Measurements from ENCODE around the gene AKT1.
"Not testable (repeated sequence)": the region's sequence is repeated elsewhere in the genome, so short reads cannot be mapped to it uniquely, and the experiment has no call there.

AKT1 gene

DNA sequence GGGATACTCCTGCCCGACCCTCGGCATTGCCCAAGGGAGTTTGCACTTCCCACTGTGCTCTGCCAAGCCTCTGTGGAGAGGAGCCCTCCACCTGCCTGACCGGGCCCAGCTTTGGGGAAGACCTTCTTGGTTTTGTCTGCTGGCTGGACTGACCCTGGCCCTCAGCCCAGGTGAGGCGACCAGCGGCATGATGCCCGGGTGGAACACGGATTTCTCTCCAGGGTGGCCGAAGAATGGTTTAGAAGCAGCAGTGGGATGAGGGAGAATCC is 21.0 kb upstream of the AKT1 start:
- no peak for DNase-seq (ENCODE audit: low read depth)
- TF ChIP-seq, protein P1, sequence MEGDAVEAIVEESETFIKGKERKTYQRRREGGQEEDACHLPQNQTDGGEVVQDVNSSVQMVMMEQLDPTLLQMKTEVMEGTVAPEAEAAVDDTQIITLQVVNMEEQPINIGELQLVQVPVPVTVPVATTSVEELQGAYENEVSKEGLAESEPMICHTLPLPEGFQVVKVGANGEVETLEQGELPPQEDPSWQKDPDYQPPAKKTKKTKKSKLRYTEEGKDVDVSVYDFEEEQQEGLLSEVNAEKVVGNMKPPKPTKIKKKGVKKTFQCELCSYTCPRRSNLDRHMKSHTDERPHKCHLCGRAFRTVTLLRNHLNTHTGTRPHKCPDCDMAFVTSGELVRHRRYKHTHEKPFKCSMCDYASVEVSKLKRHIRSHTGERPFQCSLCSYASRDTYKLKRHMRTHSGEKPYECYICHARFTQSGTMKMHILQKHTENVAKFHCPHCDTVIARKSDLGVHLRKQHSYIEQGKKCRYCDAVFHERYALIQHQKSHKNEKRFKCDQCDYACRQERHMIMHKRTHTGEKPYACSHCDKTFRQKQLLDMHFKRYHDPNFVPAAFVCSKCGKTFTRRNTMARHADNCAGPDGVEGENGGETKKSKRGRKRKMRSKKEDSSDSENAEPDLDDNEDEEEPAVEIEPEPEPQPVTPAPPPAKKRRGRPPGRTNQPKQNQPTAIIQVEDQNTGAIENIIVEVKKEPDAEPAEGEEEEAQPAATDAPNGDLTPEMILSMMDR (IDR thresholded peaks at IDR 0.05; ENCODE audit: control insufficient read depth, extremely low read depth, insufficient read depth): no peak
- peak overlapping the region; percentile 87 for H3K4me3 ChIP-seq (ENCODE audit: low read depth, low read length)

DNA sequence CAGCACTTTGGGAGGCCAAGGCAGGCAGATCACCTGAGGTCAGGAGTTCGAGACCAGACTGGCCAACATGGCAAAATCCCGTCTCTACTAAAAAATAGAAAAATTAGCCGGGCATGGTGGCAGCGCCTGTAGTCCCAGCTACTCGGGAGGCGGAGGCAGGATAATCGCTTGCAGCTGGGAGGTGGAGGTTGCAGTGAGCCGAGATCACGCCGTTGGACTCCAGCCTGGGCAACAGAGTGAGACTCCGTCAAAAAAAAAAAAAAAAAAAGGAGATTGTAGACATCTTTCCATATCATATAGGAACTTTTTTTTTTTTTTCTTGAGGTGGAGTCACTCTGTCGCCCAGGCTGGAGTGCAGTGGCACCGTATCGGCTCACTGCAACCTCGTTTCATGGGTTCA is 19.2 kb upstream of the AKT1 start:
- not testable (repeated sequence) for DNase-seq (ENCODE audit: low read depth)
- peak overlapping the region; percentile 87 for H3K4me3 ChIP-seq (ENCODE audit: low read depth, low read length)

DNA sequence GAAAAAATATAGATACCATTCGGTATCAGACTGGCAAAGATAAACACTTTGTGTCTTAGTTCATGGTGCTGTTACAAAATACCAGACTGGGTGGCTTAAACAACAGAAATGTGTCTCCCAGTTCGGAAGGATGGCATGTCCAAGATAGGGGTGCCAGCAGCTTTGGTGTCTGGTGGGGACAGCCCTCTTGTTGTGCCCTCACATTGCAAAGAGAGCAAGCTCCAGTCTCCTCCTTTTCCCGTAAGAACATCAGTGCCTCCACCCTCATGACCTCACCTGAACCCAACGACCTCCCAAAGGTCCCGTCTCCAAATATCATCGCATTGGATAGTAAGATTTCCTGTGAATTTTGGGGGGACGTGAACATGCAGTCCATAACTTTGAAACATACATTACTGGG is 17.7 kb upstream of the AKT1 start:
- DNase-seq (ENCODE audit: low read depth): no peak
- TF ChIP-seq, protein P1 (IDR thresholded peaks at IDR 0.05; ENCODE audit: control insufficient read depth, extremely low read depth, insufficient read depth): no peak
- H3K4me3 ChIP-seq (ENCODE audit: low read depth, low read length): no peak overlapping the region

DNA sequence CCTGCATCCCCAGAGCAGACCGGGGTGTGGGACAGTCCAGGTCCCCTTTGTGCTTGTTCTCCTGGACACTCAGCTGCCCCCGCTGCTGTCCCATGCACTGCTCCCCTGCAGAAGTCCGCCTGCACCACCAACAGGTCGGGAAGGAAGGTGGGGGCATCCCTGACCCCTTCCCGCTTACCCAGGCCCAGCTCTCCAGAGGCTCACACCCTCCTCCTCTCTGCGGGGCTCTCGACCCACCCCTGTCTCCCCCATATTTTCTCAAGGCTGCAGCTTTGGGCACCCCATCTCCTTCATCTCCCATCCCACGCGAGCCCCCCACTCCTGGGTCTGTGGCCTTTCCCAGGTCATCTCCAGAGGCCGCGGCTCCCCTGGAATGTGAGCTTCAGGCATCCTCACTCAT is 14.8 kb upstream of the AKT1 start:
- DNase-seq (ENCODE audit: low read depth): no peak
- H3K4me3 ChIP-seq (ENCODE audit: low read depth, low read length): no peak overlapping the region
- TF ChIP-seq, protein P1 (IDR thresholded peaks at IDR 0.05; ENCODE audit: control insufficient read depth, extremely low read depth, insufficient read depth): no peak

DNA sequence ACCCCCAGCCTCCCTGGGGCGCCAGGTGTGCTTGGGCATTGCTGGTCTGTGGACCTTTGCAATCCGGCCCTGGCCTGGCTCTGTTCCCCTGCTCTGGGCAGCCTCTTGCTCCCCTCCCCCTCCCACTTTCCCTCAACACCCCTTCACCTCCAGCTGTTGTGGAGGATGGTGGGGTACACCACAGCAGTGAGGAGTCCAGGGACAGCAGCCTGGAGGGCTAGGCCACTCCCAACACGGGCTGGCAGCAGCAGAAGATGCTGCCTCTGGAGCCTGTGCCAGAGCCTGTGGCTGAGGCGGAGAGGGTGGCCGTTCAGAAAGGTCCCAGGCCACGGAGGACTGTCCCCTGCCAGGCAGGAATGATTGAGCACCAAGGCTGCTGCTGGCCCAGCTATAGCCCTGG is 12.9 kb upstream of the AKT1 start:
- H3K4me3 ChIP-seq (ENCODE audit: low read depth, low read length): no peak overlapping the region
- DNase-seq (ENCODE audit: low read depth): no peak
- TF ChIP-seq, protein P1 (IDR thresholded peaks at IDR 0.05; ENCODE audit: control insufficient read depth, extremely low read depth, insufficient read depth): no peak

DNA sequence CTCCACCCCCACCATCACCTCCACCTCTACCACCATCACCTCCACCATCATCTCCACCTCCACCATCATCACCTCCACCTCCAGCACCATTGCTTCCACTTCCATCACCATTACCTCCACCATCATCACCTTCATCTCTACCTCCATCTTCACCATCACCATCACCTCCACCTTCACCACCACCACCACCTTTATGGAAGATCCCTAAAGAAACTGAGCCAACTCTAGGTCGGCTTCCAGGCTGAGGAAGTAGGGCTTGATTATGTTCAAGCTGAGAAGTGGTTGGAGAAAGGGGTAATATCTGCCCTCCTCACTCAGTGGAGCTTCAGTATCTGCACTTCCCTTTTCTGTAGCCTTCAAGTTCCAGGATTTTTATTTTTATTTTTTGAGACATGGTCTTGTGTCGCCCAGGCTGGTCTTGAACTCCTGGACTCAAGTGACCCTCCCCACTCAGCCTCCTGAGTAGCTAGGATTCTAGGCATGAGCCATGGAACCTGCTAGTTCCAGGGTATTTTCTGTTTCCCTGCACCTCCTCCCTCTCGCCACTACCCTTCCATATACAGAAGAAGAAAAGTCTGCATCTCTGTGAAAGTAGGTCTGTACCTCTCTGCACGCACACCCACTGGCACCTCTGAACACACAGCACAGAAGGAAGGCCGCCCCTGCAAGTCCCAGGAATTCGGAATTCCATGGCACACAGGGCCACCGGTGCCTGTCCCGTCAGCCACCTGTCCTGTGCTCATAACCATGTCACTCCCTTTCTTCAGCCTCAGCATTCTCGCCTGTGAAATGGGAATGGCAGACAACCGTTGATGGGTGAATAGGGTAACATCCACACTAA is 11.3 kb upstream of the AKT1 start:
- TF ChIP-seq, protein P1 (IDR thresholded peaks at IDR 0.05; ENCODE audit: control insufficient read depth, extremely low read depth, insufficient read depth): no peak
- no peak overlapping the region for H3K4me3 ChIP-seq (ENCODE audit: low read depth, low read length)
- DNase-seq (ENCODE audit: low read depth): no peak

DNA sequence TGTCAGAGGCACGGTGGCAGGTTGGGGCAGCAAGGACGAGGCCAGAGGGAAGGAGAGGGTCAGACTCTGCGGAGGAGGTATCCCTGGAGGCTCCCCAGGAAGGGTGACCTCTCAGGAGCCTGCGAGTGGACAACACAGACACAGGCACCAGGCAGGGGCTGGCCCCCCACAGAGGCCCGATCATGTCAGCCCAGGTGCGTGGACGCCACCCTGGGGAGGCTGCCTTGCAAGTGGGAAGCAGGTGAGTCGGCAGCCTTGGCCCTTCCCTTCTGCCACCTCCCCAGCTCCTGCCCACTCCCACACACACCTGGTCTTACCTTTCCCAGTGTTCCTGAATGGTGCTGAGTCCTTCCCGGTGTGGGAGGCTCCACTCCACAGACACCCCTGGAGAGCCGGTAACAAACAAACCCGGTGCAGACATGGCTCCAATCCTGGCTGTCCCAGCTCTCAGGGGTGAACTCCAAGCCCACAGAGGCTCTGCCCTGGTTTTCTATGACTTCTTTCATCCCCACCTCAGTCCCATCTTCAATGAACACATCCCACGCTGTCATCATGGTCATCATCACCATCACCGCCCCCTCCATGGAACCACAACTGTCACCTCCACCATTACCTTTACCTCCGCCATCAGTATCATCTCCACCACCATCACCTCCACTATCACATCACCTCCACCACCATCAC is 10.5 kb upstream of the AKT1 start:
- DNase-seq (ENCODE audit: low read depth): no peak
- TF ChIP-seq, protein P1 (IDR thresholded peaks at IDR 0.05; ENCODE audit: control insufficient read depth, extremely low read depth, insufficient read depth): no peak
- H3K4me3 ChIP-seq (ENCODE audit: low read depth, low read length): no peak overlapping the region
